Calu3 (cell line): ENCODE results near the gene NDUFB6. TPM values are rescaled to one million over a fixed set of nuclear protein-coding genes. Genes with fewer than 3 reads are reported as not detected.
"Not testable (repeated sequence)": the region's sequence is repeated elsewhere in the genome, so short reads cannot be mapped to it uniquely, and the experiment has no call there.

Experiments used
- BruUV-seq: library from RNA; stranded (reverse); fragments of 400-500 nt; replicated peaks from 2 replicates; lab custom pipeline; 2021; lab: Mats Ljungman, UMichigan
- CTCF ChIA-PET: fragments of 300-600 bp; sonication (Branson Sonifier 250); formaldehyde crosslinking; loops from one replicate; lab custom pipeline; 2022; ENCODE audit warnings: antibody characterized with exemption; lab: Charles Lee
- DNase-seq: peaks from one replicate; pipeline ENCODE4 v3.0.0; 2022
- H3K27ac Mint-ChIP-seq: one replicate; pipeline ENCODE4 v1.8.0; 2022; ENCODE audit warnings: mixed read lengths; ENCODE audit not compliant: unreplicated experiment
- H3K27me3 Mint-ChIP-seq: one replicate; pipeline ENCODE4 v1.8.0; 2022; ENCODE audit warnings: mixed read lengths; ENCODE audit not compliant: unreplicated experiment
- H3K36me3 Mint-ChIP-seq: one replicate; pipeline ENCODE4 v1.8.0; 2022; ENCODE audit warnings: mild to moderate bottlenecking, moderate library complexity, mixed read lengths; ENCODE audit not compliant: insufficient read depth, unreplicated experiment
- H3K4me1 Mint-ChIP-seq: one replicate; pipeline ENCODE4 v1.8.0; 2022; ENCODE audit warnings: mild to moderate bottlenecking, low read depth, mixed read lengths; ENCODE audit not compliant: unreplicated experiment
- H3K4me3 Mint-ChIP-seq: one replicate; pipeline ENCODE4 v1.8.0; 2022; ENCODE audit warnings: mild to moderate bottlenecking, low read depth, moderate library complexity, mixed read lengths; ENCODE audit not compliant: unreplicated experiment
- H3K9me3 Mint-ChIP-seq: one replicate; pipeline ENCODE4 v1.8.0; 2022; ENCODE audit warnings: low read depth, mixed read lengths; ENCODE audit not compliant: unreplicated experiment
- intact Hi-C: fragments of 100-400 bp; cut with micrococcal nuclease; formaldehyde crosslinking; loops from one replicate; pipeline ENCODE4 v1.10.0; 2022; ENCODE audit not compliant: unreplicated experiment
- total RNA-seq: library from RNA; stranded (reverse); gene quantifications from 2 replicates; pipeline ENCODE4 v1.2.3, GENCODE V29; 2022
- TF ChIP-seq, protein P1 (sequence below): fragments of 200-600 bp; IDR thresholded peaks from one replicate; pipeline ENCODE4 v1.8.0; 2022; ENCODE audit warnings: antibody characterized with exemption; ENCODE audit not compliant: unreplicated experiment

NDUFB6 gene
- total RNA-seq, 1 experiment from 2014 or later = 48.1 TPM

DNA sequence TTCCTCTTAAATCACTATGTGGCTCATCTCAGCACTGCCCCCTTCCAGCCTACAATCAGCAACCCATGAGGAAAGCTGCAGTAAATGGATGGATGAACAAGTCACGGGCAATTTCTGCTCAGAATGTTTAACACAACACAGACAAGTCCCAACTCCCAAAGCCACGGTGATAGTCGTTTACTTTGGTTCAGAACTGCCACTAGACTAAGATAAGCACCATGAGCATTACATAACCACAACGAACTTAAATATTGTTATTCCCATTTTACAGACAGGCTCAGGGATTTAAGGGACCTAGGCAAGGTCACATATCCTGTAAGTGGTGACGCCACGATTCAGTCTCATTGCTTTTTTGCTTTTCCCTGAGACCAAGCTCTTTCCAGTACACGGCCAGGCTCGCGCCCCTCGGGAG lies 22.8 kb downstream of the NDUFB6 start:
- intact Hi-C loops = no loop called here
- no TSS peak for BruUV-seq
- TF ChIP-seq, protein P1, sequence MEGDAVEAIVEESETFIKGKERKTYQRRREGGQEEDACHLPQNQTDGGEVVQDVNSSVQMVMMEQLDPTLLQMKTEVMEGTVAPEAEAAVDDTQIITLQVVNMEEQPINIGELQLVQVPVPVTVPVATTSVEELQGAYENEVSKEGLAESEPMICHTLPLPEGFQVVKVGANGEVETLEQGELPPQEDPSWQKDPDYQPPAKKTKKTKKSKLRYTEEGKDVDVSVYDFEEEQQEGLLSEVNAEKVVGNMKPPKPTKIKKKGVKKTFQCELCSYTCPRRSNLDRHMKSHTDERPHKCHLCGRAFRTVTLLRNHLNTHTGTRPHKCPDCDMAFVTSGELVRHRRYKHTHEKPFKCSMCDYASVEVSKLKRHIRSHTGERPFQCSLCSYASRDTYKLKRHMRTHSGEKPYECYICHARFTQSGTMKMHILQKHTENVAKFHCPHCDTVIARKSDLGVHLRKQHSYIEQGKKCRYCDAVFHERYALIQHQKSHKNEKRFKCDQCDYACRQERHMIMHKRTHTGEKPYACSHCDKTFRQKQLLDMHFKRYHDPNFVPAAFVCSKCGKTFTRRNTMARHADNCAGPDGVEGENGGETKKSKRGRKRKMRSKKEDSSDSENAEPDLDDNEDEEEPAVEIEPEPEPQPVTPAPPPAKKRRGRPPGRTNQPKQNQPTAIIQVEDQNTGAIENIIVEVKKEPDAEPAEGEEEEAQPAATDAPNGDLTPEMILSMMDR = no peak

DNA sequence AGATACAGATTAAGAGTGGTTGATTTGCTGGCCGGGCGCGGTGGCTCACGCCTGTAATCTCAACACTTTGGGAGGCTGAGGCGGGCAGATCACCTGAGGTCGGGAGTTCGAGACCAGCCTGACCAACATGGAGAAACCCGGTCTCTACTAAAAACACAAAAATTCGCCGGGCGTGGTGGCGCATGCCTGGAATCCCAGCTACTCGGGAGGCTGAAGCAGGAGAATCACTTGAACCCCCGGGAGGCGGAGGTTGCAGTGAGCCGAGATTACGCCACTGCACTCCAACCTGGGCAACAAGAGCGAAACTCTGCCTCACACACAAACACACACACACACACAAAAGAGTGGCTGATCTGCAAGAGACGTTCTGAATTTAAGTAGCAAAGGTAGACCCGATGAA lies 24.7 kb downstream of the NDUFB6 start:
- H3K27ac Mint-ChIP-seq, CTCF ChIA-PET, intact Hi-C loops, H3K9me3 Mint-ChIP-seq, BruUV-seq, H3K27me3 Mint-ChIP-seq, DNase-seq, H3K4me1 Mint-ChIP-seq, H3K4me3 Mint-ChIP-seq: not testable (repeated sequence)
- H3K36me3 Mint-ChIP-seq = peaks cover 38% of the 10 kb centered on the region

More for the DNA sequence above, 22.8 kb downstream of the NDUFB6 start:
- Mint-ChIP-seq H3K27ac (peak overlapping the region; percentile 94), H3K9me3 (no peaks in the 10 kb centered on the region), H3K27me3 (no peaks in the 10 kb centered on the region), H3K36me3 (peaks cover 31% of the 10 kb centered on the region), H3K4me3 (peak overlapping the region; percentile 91), H3K4me1 (peaks cover 8% of the 10 kb centered on the region)
- DNase-seq = no peak
- CTCF ChIA-PET = interaction anchor here (0.8 to 3.0 kb wide), 5 partner anchors 22 to 171 kb away, joined by 3 to 11 read pairs (median 6); partner anchors contain the start of genes NDUFB6 and RIGI

DNA sequence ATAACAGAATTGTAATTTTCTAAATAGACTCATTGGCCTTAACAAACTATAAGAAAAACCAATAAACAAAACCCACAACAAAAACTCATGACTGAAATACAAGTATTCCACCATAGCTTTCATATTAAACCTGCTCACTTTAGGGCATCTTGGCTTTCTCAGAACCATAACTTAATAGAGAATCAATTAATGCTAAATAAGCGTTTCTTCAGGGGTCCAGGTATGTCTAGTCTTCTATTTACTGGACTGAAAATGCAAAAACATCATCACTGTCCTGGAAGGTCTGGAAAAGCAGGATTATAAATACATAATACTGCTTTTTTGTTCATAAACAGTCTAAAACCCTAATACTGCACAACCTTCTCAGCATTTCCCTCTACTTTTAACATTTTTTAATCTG lies 27.1 kb downstream of the NDUFB6 start:
- TF ChIP-seq, protein P1 = no peak
- Mint-ChIP-seq H3K4me3 (no peak overlapping the region), H3K36me3 (peaks cover 23% of the 10 kb centered on the region), H3K4me1 (peaks cover 8% of the 10 kb centered on the region), H3K27me3 (no peaks in the 10 kb centered on the region), H3K9me3 (no peaks in the 10 kb centered on the region), H3K27ac (no peak overlapping the region)
- no TSS peak for BruUV-seq
- DNase-seq = no peak
- CTCF ChIA-PET = no interaction called here
- intact Hi-C loops = no loop called here

DNA sequence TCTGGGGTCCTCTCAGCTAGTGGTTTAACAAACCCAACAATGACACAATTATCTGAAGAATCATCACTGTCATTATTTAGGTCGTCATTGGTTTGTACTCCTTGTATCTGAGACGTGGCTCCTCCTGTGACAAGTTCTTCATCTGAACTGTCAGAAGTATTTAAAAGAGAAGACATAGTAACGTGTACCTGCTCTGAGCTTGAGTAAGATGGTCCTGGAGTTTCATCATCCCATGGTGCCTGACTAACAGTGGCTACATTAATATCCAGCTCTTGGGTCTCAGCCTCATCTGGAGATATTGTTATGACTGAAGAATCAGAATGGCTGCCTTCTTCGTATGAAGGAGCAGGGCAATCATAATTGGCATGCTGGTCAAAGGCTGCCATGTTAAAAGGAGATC lies 29.9 kb downstream of the NDUFB6 start:
- Mint-ChIP-seq H3K36me3 (peaks cover 12% of the 10 kb centered on the region), H3K9me3 (no peaks in the 10 kb centered on the region), H3K4me3 (no peak overlapping the region), H3K4me1 (no peaks in the 10 kb centered on the region), H3K27me3 (no peaks in the 10 kb centered on the region), H3K27ac (no peak overlapping the region)
- no TSS peak for BruUV-seq
- CTCF ChIA-PET = no interaction called here
- TF ChIP-seq, protein P1 = no peak
- intact Hi-C loops = no loop called here
- no peak for DNase-seq

DNA sequence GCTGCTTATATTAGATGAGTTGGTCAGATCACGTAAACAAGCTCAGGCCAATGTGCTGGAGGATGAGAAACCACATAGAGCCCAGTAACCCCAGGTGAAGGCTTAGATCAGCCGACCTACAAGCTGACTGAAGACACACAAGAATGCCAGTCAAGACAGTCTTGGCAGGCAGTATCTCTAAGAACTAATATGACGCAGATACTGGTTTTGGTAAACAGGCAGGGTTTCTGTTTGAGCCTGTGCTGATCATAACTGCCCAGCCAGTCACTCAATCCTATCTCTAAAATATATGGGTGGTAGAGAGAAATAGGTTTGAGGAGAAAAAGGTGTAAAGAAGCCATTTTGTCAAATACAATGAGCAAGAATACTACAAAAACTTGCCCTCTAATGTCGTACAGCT lies 39.1 kb downstream of the NDUFB6 start:
- TF ChIP-seq, protein P1 = no peak
- no peaks in the 10 kb centered on the region for H3K27me3 Mint-ChIP-seq
- H3K4me3 Mint-ChIP-seq = no peak overlapping the region
- H3K9me3 Mint-ChIP-seq = peaks cover 2% of the 10 kb centered on the region
- H3K27ac Mint-ChIP-seq = no peak overlapping the region
- BruUV-seq = no TSS peak
- DNase-seq = no peak
- CTCF ChIA-PET = no interaction called here
- intact Hi-C loops = no loop called here
- H3K36me3 Mint-ChIP-seq = peaks cover 8% of the 10 kb centered on the region
- no peaks in the 10 kb centered on the region for H3K4me1 Mint-ChIP-seq
